AG09309 (cell line): ENCODE measurements around the gene CD1D.

Source experiments
- DNase-seq: peaks from one replicate; pipeline ENCODE4 v3.0.0-alpha.2; 2010; ENCODE audit warnings: low read depth
- H3K4me3 ChIP-seq: 2 replicates; pipeline ENCODE4 v1.5.1; 2011; ENCODE audit warnings: mild to moderate bottlenecking, low read depth, low read length, moderate library complexity; ENCODE audit not compliant: control insufficient read depth
- TF ChIP-seq, protein P1 (sequence below): IDR thresholded peaks from 2 replicates; pipeline ENCODE4 v1.5.1; 2011; ENCODE audit warnings: mild to moderate bottlenecking, low read depth, low read length, inconsistent platforms; ENCODE audit not compliant: insufficient read depth, control insufficient read depth; ENCODE audit errors: missing control alignments

CD1D gene

DNA sequence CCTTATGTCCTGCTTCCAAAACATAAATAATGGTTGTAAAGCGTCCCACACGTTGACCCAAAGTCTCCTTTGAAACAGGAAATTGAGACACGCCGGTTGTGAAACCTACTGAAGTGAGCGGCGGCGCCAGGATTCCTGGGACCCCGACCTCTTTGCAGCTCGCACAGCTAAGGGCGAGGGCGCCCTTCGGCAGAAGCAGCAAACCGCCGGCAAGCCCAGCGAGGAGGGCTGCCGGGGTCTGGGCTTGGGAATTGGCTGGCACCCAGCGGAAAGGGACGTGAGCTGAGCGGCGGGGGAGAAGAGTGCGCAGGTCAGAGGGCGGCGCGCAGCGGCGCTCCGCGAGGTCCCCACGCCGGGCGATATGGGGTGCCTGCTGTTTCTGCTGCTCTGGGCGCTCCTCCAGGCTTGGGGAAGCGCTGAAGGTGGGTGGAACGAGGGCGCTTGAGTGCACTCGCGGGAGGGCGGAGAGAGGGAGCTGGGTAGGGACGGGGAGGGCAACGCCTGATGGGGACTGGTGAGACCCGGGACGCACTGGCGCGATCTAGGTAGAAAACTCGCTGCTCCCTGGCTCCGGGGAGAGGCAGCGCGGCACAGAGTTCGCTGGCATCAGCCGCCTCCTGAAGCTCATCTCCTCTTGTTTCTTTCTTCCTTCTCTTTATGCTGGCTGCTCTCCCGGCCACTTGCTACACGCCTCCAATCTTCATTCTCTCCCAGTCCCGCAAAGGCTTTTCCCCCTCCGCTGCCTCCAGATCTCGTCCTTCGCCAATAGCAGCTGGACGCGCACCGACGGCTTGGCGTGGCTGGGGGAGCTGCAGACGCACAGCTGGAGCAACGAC is at the start of gene CD1D:
CD1D (plus strand) TSS at position 155 of the 836 bp plus-strand sequence; CDS start at position 362, 207 bp downstream.
- no peak for DNase-seq
- peak within 1 kb of the TSS; percentile 38 for H3K4me3 ChIP-seq
- TF ChIP-seq, protein P1, sequence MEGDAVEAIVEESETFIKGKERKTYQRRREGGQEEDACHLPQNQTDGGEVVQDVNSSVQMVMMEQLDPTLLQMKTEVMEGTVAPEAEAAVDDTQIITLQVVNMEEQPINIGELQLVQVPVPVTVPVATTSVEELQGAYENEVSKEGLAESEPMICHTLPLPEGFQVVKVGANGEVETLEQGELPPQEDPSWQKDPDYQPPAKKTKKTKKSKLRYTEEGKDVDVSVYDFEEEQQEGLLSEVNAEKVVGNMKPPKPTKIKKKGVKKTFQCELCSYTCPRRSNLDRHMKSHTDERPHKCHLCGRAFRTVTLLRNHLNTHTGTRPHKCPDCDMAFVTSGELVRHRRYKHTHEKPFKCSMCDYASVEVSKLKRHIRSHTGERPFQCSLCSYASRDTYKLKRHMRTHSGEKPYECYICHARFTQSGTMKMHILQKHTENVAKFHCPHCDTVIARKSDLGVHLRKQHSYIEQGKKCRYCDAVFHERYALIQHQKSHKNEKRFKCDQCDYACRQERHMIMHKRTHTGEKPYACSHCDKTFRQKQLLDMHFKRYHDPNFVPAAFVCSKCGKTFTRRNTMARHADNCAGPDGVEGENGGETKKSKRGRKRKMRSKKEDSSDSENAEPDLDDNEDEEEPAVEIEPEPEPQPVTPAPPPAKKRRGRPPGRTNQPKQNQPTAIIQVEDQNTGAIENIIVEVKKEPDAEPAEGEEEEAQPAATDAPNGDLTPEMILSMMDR: no peak

DNA sequence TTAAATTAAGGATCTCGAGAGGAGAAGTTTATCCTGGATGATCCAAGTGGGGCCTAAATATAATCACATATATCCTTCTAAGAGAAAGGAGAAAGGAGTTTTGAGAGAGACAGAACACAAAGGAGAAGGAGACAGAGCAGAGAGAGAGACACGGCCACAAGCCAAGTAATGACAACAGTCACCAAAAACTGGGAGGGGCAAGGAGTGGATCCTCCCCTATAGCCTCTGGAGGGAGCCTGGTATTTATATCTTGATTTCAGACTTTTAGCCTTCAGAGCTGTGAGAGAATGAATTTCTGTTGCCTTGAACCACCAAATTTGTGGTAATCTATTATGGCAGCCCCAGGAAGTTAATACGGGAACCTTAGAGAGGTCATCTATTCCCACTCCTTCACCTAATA is 49.5 kb upstream of the CD1D start:
- no peak overlapping the region for H3K4me3 ChIP-seq
- TF ChIP-seq, protein P1: no peak
- DNase-seq: no peak

DNA sequence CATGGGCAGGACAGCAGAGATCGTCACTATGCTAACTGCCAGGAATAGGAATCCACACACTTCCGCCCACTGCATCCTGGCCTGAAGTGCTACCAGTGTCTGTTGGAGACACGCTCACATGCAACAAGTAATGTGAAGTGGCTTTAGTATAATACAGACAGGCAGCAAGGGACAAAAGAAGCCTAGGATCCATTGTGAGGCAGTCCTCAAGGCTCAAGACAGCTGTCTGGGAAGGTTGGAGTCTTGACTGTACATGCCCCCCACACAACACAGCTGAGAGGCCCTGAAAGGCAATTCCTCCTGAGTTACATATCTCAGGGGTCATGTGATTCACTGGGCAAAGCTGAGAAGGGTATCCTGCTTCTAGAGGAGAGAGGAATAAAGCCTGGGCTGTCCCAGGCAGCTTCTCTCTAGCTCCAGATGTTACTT is 39.9 kb upstream of the CD1D start:
- H3K4me3 ChIP-seq: no peak overlapping the region
- no peak for DNase-seq
- TF ChIP-seq, protein P1: no peak

DNA sequence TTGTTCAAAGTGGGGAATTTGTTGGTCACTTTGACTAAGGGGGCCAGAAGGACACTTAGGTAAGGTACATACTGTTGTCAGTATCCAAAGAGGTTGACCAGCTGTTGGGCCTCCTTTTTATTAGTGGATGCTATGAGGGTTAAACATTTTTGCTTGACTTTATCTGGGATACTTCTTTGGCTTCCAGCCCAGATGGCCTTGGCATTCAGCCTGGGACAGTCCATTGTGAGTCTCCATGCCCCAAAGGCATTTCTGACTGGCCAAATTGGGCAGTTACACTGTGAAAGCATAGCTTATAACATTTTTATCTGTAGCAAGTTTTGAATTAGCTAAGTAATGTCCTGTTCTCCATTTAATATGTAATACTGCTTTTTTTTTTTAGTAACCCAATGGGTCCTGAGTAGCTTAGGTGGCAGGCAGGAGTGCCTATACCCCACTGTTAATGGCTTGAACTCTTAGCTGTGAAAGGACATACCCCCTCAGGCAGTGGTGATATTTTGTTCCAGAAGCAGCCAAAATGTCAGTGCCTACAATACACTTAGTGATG is 35.4 kb upstream of the CD1D start:
- peak; percentile 59 for DNase-seq
- no peak overlapping the region for H3K4me3 ChIP-seq
- TF ChIP-seq, protein P1: no peak

DNA sequence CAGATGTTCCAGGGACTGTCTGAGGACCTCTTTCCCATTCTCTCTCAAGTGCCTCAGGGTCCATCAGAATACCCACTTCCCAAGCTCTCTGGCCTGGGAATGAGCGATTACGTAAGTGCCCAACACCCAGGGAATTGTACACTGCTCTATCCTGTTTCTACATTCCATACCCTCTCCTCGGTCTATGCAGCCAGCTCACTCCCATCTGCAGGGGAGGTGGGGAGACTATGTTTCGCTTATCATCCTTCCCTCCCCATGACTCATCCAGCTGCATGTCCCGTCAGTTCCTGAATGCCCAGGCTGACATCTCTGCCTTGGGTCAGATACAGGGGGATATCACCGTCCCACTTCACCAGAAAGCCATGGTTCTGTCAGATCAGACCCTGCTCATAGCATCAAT is 34.5 kb upstream of the CD1D start:
- TF ChIP-seq, protein P1: no peak
- no peak overlapping the region for H3K4me3 ChIP-seq
- no peak for DNase-seq

DNA sequence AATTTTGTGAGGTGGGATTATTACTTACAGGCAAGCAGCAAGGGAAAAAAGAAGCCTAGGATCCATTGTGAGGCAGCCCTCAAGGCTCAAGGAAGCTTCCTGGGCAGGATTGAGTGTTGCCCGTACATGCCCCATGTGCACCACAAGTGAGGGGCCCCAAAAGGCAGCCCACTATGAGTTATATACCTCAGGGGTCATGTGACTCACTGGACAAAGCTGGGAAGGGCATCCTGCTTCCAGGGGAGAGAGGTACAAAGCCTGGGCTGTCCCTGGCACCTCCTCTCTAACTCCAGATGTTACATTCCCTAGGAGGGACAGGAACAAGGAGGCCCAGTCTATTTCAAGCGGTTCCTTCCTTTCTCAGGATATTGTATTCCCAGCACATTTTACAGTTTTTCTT is 34.0 kb upstream of the CD1D start:
- no peak overlapping the region for H3K4me3 ChIP-seq
- DNase-seq: no peak

More for the DNA sequence above, 34.0 kb upstream of the CD1D start:
- TF ChIP-seq, protein P1: no peak
